K562 (cell line): ENCODE measurements around the gene GPHN. TPM values are rescaled to one million over a fixed set of nuclear protein-coding genes. Genes with fewer than 3 reads are reported as not detected.

ENCODE experiments used
- ATF7 ChIP-seq: fragments of 450-650 bp; IDR thresholded peaks from 2 replicates; pipeline ENCODE4 v1.7.1; 2014; ENCODE audit warnings: mild to moderate bottlenecking, moderate library complexity
- CHD1 ChIP-seq: fragments of 200-600 bp; sonication (generic); IDR thresholded peaks from one replicate; pipeline ENCODE4 v1.6.1; 2012; ENCODE audit warnings: mild to moderate bottlenecking, moderate library complexity, low read length, inconsistent platforms
- CREB1 ChIP-seq, 2 experiments: sonication (generic) in 1 of 2; formaldehyde crosslinking in 1 of 2; IDR thresholded peaks; 2 replicates each; pipeline versions ENCODE4 v1.6.1 to v1.8.0; 2012 to 2022; ENCODE audit warnings: inconsistent platforms in 1 of 2, mild to moderate bottlenecking in 1 of 2, missing genetic modification reagents in 1 of 2, moderate library complexity in 1 of 2
- CREM ChIP-seq: IDR thresholded peaks from 2 replicates; pipeline ENCODE4 v1.6.1; 2014; ENCODE audit warnings: antibody characterized with exemption, low read depth
- GTF2F1 ChIP-seq: IDR thresholded peaks from 2 replicates; pipeline ENCODE4 v1.6.1; 2011; ENCODE audit warnings: low read depth, low read length, improper control_type of control experiment
- L3MBTL2 ChIP-seq: fragments of 450-650 bp; IDR thresholded peaks from 2 replicates; pipeline ENCODE4 v1.6.1; 2016; ENCODE audit warnings: mild to moderate bottlenecking, moderate library complexity
- NCOR1 ChIP-seq: fragments of 450-650 bp; IDR thresholded peaks from 2 replicates; pipeline ENCODE4 v1.6.1; 2016; ENCODE audit warnings: mild to moderate bottlenecking, moderate library complexity
- NRF1 ChIP-seq, 2 experiments: fragments of 450-650 bp; IDR thresholded peaks in 1 of 2; conservative IDR thresholded peaks in 1 of 2; 2 replicates each; pipeline ENCODE4 v1.6.1; 2014; ENCODE audit warnings: mild to moderate bottlenecking in 2 of 2
- POLR2A ChIP-seq: fragments of 450-650 bp; conservative IDR thresholded peaks from 2 replicates; pipeline ENCODE4 v1.6.1; 2016
- POLR2B ChIP-seq: fragments of 450-650 bp; IDR thresholded peaks from 2 replicates; pipeline ENCODE4 v1.6.1; 2018; ENCODE audit warnings: low read depth; ENCODE audit not compliant: partially characterized antibody
- SRSF1 ChIP-seq: fragments of 200-400 bp; formaldehyde crosslinking; IDR thresholded peaks from 2 replicates; pipeline ENCODE4 v1.6.1; 2017; ENCODE audit warnings: mild to moderate bottlenecking, low read depth, low read length, moderate library complexity
- TARDBP ChIP-seq: fragments of 450-650 bp; IDR thresholded peaks from 2 replicates; pipeline ENCODE4 v1.6.1; 2016
- TEAD4 ChIP-seq, 2 experiments: sonication (generic) in 1 of 2; formaldehyde crosslinking in 1 of 2; IDR thresholded peaks; 2 replicates each; pipeline versions ENCODE4 v1.6.1 to v1.8.0; 2012 to 2022; ENCODE audit warnings: borderline replicate concordance in 1 of 2, inconsistent platforms in 1 of 2, low read length in 1 of 2, mild to moderate bottlenecking in 1 of 2, missing genetic modification reagents in 1 of 2
- TOE1 ChIP-seq, 2 experiments: fragments of 450-650 bp in 1 of 2; sonication (generic) in 1 of 2; formaldehyde crosslinking in 1 of 2; IDR thresholded peaks; 2 replicates each; pipeline versions ENCODE4 v1.7.1 to v1.8.0; 2016 to 2022; ENCODE audit warnings: borderline replicate concordance in 2 of 2, mild to moderate bottlenecking in 2 of 2, antibody characterized with exemption in 1 of 2, inconsistent platforms in 1 of 2, low read depth in 1 of 2, missing genetic modification reagents in 1 of 2, moderate library complexity in 1 of 2
- polyA plus RNA-seq, 8 experiments: library from polyadenylated mRNA; depleted of rRNA in 4 of 8; stranded (reverse) in 5 of 8; unstranded in 3 of 8; fragments of >200 nt; fragmentation: Nextera tagmentation in 2 of 8; fragmentation: Illumina TruSeq in 1 of 8; extraction: Ambion mirVana in 2 of 8; extraction: Trizol in 1 of 8; gene quantifications; 2 replicates each; pipeline versions ENCODE4 v1.2.1 to v1.2.3, GENCODE V29; 2011 to 2014; ENCODE audit warnings: inconsistent platforms in 1 of 8, missing spikeins in 1 of 8
- total RNA-seq, 7 experiments: library from RNA; depleted of rRNA in 6 of 7; stranded (reverse); fragments of >200 nt in 6 of 7; fragmentation: Illumina TruSeq in 2 of 7; extraction: Trizol in 2 of 7; gene quantifications; 2 replicates each; pipeline versions ENCODE4 v1.2.1 to v1.2.3, GENCODE V29; 2011 to 2021; ENCODE audit warnings: low replicate concordance in 1 of 7
- TF ChIP-seq, protein P1 (sequence below): fragments of 250-450 bp; sonication (Bioruptor Pico); IDR thresholded peaks from 2 replicates; pipeline ENCODE4 v1.5.0; 2021; ENCODE audit warnings: mild to moderate bottlenecking, moderate library complexity
- TF ChIP-seq, protein P2 (sequence below): fragments of 250-450 bp; sonication (Bioruptor Pico); IDR thresholded peaks from 2 replicates; pipeline ENCODE4 v1.8.0; 2021; ENCODE audit warnings: borderline replicate concordance, mild to moderate bottlenecking, moderate library complexity; ENCODE audit not compliant: poor library complexity, severe bottlenecking
- TF ChIP-seq, protein P3 (sequence below), 2 experiments: fragments of 450-650 bp; IDR thresholded peaks; 2 replicates each; pipeline ENCODE4 v1.6.1; 2016
- TF ChIP-seq, protein P4 (sequence below): sonication (generic); formaldehyde crosslinking; IDR thresholded peaks from 2 replicates; pipeline ENCODE4 v1.9.0; 2022; ENCODE audit warnings: mild to moderate bottlenecking, missing genetic modification reagents

Gene GPHN
- total and polyA plus RNA-seq, 9 of the 15 experiments (the other 6 are each of a cell fraction or from before 2014, with no cell fraction given), result 5.9 to 16.0 (median 11.4) TPM

DNA sequence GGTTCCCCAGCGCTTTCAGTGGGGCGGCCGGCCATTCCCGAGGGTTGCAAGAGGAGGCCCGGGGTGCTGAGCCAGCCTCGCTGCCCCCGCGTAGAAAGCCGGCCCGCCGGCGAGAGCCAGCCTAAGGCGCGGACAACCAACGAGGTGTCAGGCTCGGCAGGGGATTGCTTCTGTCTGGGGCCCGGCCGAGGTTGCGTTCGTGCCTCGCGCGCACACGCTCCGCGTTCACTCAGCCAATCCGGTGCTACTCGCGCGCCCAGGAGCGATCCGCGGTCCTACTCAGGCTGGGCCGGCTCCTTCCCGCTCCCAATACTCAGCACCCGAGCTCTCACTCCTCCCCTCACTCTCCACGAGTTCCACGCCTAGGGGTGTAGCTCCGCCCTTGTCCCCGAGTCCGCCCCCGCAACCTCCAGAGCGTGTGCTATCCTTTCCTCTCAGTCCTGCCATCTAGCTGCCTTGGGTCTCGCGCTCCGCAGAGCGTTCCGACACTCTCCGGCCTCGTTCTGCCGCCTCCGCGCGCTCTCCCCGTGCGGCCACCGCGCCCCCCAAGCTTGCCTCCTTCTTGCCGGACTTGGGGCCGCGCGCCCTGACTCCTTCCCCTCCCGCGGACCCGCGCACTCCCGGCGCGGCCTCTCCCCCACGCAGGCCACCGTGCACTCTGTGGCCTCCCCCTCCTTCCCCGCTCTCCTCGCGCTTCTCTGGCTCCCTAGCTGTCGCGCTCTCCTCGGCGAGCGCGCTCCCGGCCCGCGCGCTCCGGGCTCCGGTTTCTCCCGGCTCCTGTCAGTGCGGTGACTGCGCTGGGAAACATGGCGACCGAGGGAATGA lies at the start of gene GPHN (continued):
- peak; percentile 88 to 90 for TF ChIP-seq NRF1 (conservative IDR thresholded peaks at IDR 0.05 in 1 of 2, IDR thresholded peaks at IDR 0.05 in 1 of 2)
- TF ChIP-seq TOE1 (IDR thresholded peaks at IDR 0.05; ENCODE audit: borderline replicate concordance), result peak; percentile 68; the same call in 1 of the 2 replicates
- no peak for TF ChIP-seq TOE1 (CRISPR knock-in tag; IDR thresholded peaks at IDR 0.05; ENCODE audit: borderline replicate concordance, low read depth)
- TF ChIP-seq, protein P1, sequence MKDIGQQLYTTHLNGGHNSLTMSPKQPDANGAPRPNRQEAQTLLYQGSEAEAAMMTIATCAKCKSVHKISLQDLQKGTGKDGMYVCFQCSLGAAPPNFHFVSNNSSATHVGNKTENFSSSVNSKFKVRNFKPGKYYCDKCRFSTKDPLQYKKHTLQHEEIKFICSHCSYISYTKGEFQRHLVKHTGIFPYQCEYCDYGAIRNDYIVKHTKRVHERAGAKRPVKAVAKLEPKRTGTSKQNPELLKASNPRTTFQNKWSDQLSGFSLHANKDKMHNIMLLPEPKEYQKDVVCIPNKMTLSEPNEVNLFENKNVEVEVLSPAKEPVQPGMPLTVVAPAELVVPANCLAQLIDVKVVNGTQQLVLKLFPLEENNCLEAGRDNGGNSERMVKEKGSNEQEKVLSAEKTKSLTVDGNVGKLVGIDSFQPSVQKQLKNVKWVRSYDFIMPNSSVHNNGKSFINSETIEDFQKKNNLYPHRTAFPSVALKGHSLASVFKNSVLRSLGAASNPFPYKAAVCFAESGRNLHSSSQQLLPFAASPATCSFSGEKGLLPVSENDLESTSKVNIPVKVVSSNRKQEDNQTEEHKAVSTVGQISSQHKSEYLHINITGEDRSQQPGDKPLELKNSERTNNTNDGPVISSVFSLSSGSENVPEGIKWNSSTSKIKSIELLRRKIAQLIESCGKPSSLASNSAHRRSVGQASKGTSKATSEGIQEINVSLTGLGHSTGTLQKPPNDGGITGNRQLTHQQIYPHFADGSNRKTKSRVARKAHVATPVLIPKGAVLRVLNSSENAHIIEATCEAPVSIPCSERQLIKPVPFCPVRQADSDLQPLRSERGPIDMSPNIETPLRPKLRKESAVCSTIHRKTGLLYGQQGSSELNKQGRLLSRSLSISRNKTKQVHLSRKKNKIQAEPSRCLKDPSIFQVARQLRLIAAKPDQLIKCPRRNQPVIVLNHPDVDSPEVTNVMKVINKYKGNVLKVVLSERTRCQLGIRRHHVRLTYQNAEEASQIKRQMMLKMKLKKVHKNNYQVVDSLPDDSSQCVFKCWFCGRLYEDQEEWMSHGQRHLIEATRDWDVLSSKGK (CRISPR knock-in tag), result no peak
- no peak for TF ChIP-seq NCOR1
- TF ChIP-seq, protein P2, sequence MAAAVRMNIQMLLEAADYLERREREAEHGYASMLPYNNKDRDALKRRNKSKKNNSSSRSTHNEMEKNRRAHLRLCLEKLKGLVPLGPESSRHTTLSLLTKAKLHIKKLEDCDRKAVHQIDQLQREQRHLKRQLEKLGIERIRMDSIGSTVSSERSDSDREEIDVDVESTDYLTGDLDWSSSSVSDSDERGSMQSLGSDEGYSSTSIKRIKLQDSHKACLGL, result no peak
- TF ChIP-seq, protein P3, sequence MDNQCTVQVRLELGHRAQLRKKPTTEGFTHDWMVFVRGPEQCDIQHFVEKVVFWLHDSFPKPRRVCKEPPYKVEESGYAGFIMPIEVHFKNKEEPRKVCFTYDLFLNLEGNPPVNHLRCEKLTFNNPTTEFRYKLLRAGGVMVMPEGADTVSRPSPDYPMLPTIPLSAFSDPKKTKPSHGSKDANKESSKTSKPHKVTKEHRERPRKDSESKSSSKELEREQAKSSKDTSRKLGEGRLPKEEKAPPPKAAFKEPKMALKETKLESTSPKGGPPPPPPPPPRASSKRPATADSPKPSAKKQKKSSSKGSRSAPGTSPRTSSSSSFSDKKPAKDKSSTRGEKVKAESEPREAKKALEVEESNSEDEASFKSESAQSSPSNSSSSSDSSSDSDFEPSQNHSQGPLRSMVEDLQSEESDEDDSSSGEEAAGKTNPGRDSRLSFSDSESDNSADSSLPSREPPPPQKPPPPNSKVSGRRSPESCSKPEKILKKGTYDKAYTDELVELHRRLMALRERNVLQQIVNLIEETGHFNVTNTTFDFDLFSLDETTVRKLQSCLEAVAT (IDR thresholded peaks at IDR 0.05), result peak in 1 of 2 experiments; percentile 99; a peak in 2 of 4 replicates
- TF ChIP-seq L3MBTL2, result peak; percentile 91
- TF ChIP-seq CREB1 (IDR thresholded peaks at IDR 0.05), result peak; percentile 38; the same call in 1 of the 2 replicates
- TF ChIP-seq CREB1 (CRISPR knock-in tag; IDR thresholded peaks at IDR 0.05), result 0 out of 2 replicates have a peak, but pooled peaks have one; percentile 38
- TF ChIP-seq, protein P4, sequence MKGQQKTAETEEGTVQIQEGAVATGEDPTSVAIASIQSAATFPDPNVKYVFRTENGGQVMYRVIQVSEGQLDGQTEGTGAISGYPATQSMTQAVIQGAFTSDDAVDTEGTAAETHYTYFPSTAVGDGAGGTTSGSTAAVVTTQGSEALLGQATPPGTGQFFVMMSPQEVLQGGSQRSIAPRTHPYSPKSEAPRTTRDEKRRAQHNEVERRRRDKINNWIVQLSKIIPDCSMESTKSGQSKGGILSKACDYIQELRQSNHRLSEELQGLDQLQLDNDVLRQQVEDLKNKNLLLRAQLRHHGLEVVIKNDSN (CRISPR knock-in tag), result 0 out of 2 replicates have a peak, but pooled peaks have one; percentile 22
- peak; percentile 35; the same call in 1 of the 2 replicates for TF ChIP-seq ATF7
- TF ChIP-seq POLR2A, result peak; percentile 85
- TF ChIP-seq CHD1, result peak; percentile 4
- TF ChIP-seq SRSF1, result no peak
- 0 out of 2 replicates have a peak, but pooled peaks have one; percentile 4 for TF ChIP-seq TEAD4 (IDR thresholded peaks at IDR 0.05; ENCODE audit: low read length)
- TF ChIP-seq TEAD4 (CRISPR knock-in tag; IDR thresholded peaks at IDR 0.05; ENCODE audit: borderline replicate concordance), result no peak
- TF ChIP-seq POLR2B, result peak; percentile 44
- peak; percentile 77 for TF ChIP-seq CREM
- TF ChIP-seq TARDBP, result no peak; the same call in 1 of the 2 replicates
- TF ChIP-seq GTF2F1, result peak; percentile 18; the same call in 1 of the 2 replicates
